ENCODE measurements around the gene DIO1.

GRCh38 chr1:53895421-53895820, 1.4 kb downstream of the DIO1 start:
- TF ChIP-seq SUZ12 (IDR thresholded peaks at IDR 0.05; ENCODE audit: extremely low read depth, insufficient read depth, insufficient read length) (no peak), ZNF274 (IDR thresholded peaks at IDR 0.05; ENCODE audit: low read depth, low read length) (no peak)

All from NT2/D1 (cell line).